Kidney glomerular epithelial cell (primary cell): ENCODE results near the gene AMOTL2.

Experiments
- DNase-seq: peaks from one replicate; lab custom pipeline; 2025; lab: John Stamatoyannopoulos, UW

AMOTL2 gene

GRCh38 chr3:134314588-134315285, 59.5 kb downstream of the AMOTL2 start:
- no peak for DNase-seq

- DNase-seq: no peak
These were observed 60.2 kb downstream of the AMOTL2 start for GRCh38 chr3:134313847-134314587.

- DNase-seq: peak; percentile 34
These were observed 61.1 kb downstream of the AMOTL2 start for GRCh38 chr3:134312873-134313846.

GRCh38 chr3:134312072-134312872, 62.0 kb downstream of the AMOTL2 start:
- peak; percentile 71 for DNase-seq

- DNase-seq: no peak
These were observed 62.6 kb downstream of the AMOTL2 start for GRCh38 chr3:134311693-134312071.

- no peak for DNase-seq
These were observed 63.0 kb downstream of the AMOTL2 start for GRCh38 chr3:134311265-134311664.

- DNase-seq: no peak
These were observed 64.1 kb downstream of the AMOTL2 start for GRCh38 chr3:134309987-134310700.

GRCh38 chr3:134308350-134308891, 65.8 kb downstream of the AMOTL2 start:
- DNase-seq: peak; percentile 72

GRCh38 chr3:134307425-134307824, 66.8 kb downstream of the AMOTL2 start:
- DNase-seq: no peak

GRCh38 chr3:134306320-134306719, 67.9 kb downstream of the AMOTL2 start:
- DNase-seq: no peak
